Measurements from ENCODE around the gene LSM2. TPM values are rescaled to one million over a fixed set of nuclear protein-coding genes. Genes with fewer than 3 reads are reported as not detected.

LSM2 gene
- total and polyA plus RNA-seq, 9 of the 15 experiments (the other 6 are each of a cell fraction or from before 2014, with no cell fraction given), result 154 to 407 (median 223) TPM

DNA sequence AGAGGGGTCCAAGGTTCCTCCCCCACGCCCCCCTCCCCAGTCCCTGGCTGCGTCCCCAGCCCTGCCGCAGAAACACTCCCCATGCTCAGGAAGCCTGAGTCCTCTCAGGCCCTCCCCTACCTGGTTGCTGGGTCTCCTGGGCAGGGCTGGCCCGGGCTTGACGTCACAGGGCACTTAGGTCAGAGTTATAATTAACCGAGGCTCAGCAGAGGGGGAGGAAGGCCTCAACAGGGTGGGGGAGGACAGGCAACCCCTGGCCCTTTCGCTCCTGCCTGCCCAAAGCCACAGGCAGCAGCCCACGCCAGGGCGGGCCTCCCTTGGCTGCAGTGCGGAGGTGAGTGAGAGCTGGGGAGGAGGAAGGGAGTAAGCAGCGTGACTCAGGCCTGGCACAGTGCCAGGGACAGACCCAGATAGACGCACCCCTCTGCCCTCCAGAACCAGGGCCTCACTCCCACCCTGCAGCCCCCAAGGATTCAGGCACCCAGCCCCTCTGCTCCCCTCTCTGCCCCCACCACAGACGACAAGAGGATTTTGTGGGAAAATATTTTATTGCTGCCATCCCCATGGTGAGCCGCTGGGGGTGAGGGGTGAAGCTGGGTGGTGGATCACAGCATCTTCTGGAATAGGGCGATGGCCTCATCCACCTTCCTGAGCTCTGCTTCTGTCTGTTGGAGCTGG is 29.6 kb downstream of the LSM2 start, which contains the start of gene VWA7 (continued):
- TF ChIP-seq, protein P1, sequence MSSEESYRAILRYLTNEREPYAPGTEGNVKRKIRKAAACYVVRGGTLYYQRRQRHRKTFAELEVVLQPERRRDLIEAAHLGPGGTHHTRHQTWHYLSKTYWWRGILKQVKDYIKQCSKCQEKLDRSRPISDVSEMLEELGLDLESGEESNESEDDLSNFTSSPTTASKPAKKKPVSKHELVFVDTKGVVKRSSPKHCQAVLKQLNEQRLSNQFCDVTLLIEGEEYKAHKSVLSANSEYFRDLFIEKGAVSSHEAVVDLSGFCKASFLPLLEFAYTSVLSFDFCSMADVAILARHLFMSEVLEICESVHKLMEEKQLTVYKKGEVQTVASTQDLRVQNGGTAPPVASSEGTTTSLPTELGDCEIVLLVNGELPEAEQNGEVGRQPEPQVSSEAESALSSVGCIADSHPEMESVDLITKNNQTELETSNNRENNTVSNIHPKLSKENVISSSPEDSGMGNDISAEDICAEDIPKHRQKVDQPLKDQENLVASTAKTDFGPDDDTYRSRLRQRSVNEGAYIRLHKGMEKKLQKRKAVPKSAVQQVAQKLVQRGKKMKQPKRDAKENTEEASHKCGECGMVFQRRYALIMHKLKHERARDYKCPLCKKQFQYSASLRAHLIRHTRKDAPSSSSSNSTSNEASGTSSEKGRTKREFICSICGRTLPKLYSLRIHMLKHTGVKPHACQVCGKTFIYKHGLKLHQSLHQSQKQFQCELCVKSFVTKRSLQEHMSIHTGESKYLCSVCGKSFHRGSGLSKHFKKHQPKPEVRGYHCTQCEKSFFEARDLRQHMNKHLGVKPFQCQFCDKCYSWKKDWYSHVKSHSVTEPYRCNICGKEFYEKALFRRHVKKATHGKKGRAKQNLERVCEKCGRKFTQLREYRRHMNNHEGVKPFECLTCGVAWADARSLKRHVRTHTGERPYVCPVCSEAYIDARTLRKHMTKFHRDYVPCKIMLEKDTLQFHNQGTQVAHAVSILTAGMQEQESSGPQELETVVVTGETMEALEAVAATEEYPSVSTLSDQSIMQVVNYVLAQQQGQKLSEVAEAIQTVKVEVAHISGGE (CRISPR knock-in tag; IDR thresholded peaks at IDR 0.05), result peak in 1 of 3 experiments; percentile 66; a peak in 1 of 6 replicates
- TF ChIP-seq SOX6 (IDR thresholded peaks at IDR 0.05) (peak; percentile 94), TCF7L2 (IDR thresholded peaks at IDR 0.05; ENCODE audit: low read depth, low read length) (peak; percentile 63), GABPA (tag; conservative IDR thresholded peaks at IDR 0.05; ENCODE audit: low read depth) (peak; percentile 55; the same call in 1 of the 2 replicates), ZNF766 (CRISPR knock-in tag; conservative IDR thresholded peaks at IDR 0.05) (peak; percentile 85), ZNF197 (CRISPR knock-in tag; IDR thresholded peaks at IDR 0.05; ENCODE audit: low read depth) (peak; percentile 95), MBD2 (IDR thresholded peaks at IDR 0.05; ENCODE audit: borderline replicate concordance, low read depth) (peak; percentile 94), ERF (CRISPR knock-in tag; IDR thresholded peaks at IDR 0.05) (peak; percentile 57; the same call in 1 of the 2 replicates), SMARCC2 (IDR thresholded peaks at IDR 0.05; ENCODE audit: low read depth) (peak; percentile 97), SMC3 (conservative IDR thresholded peaks at IDR 0.05; ENCODE audit: insufficient read depth, low read depth, low read length) (peak; percentile 51; the same call in 1 of the 2 replicates), ZNF668 (CRISPR knock-in tag; IDR thresholded peaks at IDR 0.05) (0 out of 2 replicates have a peak, but pooled peaks have one; percentile 58)
- TF ChIP-seq, protein P2, sequence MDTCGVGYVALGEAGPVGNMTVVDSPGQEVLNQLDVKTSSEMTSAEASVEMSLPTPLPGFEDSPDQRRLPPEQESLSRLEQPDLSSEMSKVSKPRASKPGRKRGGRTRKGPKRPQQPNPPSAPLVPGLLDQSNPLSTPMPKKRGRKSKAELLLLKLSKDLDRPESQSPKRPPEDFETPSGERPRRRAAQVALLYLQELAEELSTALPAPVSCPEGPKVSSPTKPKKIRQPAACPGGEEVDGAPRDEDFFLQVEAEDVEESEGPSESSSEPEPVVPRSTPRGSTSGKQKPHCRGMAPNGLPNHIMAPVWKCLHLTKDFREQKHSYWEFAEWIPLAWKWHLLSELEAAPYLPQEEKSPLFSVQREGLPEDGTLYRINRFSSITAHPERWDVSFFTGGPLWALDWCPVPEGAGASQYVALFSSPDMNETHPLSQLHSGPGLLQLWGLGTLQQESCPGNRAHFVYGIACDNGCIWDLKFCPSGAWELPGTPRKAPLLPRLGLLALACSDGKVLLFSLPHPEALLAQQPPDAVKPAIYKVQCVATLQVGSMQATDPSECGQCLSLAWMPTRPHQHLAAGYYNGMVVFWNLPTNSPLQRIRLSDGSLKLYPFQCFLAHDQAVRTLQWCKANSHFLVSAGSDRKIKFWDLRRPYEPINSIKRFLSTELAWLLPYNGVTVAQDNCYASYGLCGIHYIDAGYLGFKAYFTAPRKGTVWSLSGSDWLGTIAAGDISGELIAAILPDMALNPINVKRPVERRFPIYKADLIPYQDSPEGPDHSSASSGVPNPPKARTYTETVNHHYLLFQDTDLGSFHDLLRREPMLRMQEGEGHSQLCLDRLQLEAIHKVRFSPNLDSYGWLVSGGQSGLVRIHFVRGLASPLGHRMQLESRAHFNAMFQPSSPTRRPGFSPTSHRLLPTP (IDR thresholded peaks at IDR 0.05; ENCODE audit: borderline replicate concordance, extremely low read depth, insufficient read length), result no peak
- TF ChIP-seq, protein P3, sequence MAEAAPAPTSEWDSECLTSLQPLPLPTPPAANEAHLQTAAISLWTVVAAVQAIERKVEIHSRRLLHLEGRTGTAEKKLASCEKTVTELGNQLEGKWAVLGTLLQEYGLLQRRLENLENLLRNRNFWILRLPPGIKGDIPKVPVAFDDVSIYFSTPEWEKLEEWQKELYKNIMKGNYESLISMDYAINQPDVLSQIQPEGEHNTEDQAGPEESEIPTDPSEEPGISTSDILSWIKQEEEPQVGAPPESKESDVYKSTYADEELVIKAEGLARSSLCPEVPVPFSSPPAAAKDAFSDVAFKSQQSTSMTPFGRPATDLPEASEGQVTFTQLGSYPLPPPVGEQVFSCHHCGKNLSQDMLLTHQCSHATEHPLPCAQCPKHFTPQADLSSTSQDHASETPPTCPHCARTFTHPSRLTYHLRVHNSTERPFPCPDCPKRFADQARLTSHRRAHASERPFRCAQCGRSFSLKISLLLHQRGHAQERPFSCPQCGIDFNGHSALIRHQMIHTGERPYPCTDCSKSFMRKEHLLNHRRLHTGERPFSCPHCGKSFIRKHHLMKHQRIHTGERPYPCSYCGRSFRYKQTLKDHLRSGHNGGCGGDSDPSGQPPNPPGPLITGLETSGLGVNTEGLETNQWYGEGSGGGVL (CRISPR knock-in tag; IDR thresholded peaks at IDR 0.05), result no peak
- TF ChIP-seq, protein P4, sequence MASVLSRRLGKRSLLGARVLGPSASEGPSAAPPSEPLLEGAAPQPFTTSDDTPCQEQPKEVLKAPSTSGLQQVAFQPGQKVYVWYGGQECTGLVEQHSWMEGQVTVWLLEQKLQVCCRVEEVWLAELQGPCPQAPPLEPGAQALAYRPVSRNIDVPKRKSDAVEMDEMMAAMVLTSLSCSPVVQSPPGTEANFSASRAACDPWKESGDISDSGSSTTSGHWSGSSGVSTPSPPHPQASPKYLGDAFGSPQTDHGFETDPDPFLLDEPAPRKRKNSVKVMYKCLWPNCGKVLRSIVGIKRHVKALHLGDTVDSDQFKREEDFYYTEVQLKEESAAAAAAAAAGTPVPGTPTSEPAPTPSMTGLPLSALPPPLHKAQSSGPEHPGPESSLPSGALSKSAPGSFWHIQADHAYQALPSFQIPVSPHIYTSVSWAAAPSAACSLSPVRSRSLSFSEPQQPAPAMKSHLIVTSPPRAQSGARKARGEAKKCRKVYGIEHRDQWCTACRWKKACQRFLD (CRISPR knock-in tag; IDR thresholded peaks at IDR 0.05), result peak; percentile 93
- TF ChIP-seq, protein P5, sequence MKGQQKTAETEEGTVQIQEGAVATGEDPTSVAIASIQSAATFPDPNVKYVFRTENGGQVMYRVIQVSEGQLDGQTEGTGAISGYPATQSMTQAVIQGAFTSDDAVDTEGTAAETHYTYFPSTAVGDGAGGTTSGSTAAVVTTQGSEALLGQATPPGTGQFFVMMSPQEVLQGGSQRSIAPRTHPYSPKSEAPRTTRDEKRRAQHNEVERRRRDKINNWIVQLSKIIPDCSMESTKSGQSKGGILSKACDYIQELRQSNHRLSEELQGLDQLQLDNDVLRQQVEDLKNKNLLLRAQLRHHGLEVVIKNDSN (CRISPR knock-in tag; IDR thresholded peaks at IDR 0.05), result peak; percentile 66
